PC-3 (cell line): ENCODE results near the gene ZNF281. TPM values are rescaled to one million over a fixed set of nuclear protein-coding genes. Genes with fewer than 3 reads are reported as not detected.

ENCODE experiments used
- ATAC-seq: fragments of 200-7000 bp; cut with Tn5 transposase; 2 replicates; pipeline ENCODE4 v1.9.1; 2020; ENCODE audit warnings: mild to moderate bottlenecking, moderate library complexity
- BruUV-seq: library from RNA; stranded (reverse); fragments of 400-500 nt; replicated peaks from 2 replicates; lab custom pipeline; 2021; lab: Mats Ljungman, UMichigan
- CTCF ChIA-PET: fragments of 300-600 bp; sonication (Branson Sonifier 250); formaldehyde crosslinking; loops from one replicate; lab custom pipeline; 2022; ENCODE audit warnings: antibody characterized with exemption; lab: Charles Lee
- POLR2A ChIA-PET: fragments of 300-600 bp; sonication (Branson Sonifier 250); formaldehyde crosslinking; loops from one replicate; lab custom pipeline; 2022; ENCODE audit warnings: antibody characterized with exemption; ENCODE audit not compliant: unreplicated experiment; lab: Charles Lee
- DNase-seq: peaks from one replicate; pipeline ENCODE4 v3.0.0-alpha.2; 2015
- H2AFZ ChIP-seq: fragments of 300-600 bp; sonication (generic); 2 replicates; pipeline ENCODE4 v1.6.0; 2016; ENCODE audit warnings: antibody characterized with exemption, low read length
- H3F3A ChIP-seq: fragments of 300-600 bp; sonication (generic); one replicate; pipeline ENCODE4 v1.6.0; 2017; ENCODE audit warnings: antibody characterized with exemption, low read length, control low read depth, mild to moderate bottlenecking; ENCODE audit not compliant: unreplicated experiment
- H3K27ac ChIP-seq: fragments of 300-600 bp; sonication (generic); 2 replicates; pipeline ENCODE4 v1.5.1; 2016; ENCODE audit warnings: mild to moderate bottlenecking, low read length
- H3K27me3 ChIP-seq: fragments of 300-600 bp; sonication (generic); 2 replicates; pipeline ENCODE4 v1.6.1; 2016; ENCODE audit warnings: low read length, mixed read lengths
- H3K36me3 ChIP-seq: fragments of 300-600 bp; sonication (generic); 2 replicates; pipeline ENCODE4 v1.6.1; 2016; ENCODE audit warnings: low read depth, mixed run types, low read length, mixed read lengths
- H3K4me1 ChIP-seq: fragments of 300-600 bp; sonication (generic); 2 replicates; pipeline ENCODE4 v1.5.1; 2016; ENCODE audit warnings: low read length; ENCODE audit not compliant: insufficient read depth
- H3K4me2 ChIP-seq: fragments of 300-600 bp; sonication (generic); 2 replicates; pipeline ENCODE4 v1.6.0; 2016; ENCODE audit warnings: low read length
- H3K4me3 ChIP-seq: fragments of 300-600 bp; sonication (generic); 2 replicates; pipeline ENCODE4 v1.5.1; 2016; ENCODE audit warnings: mild to moderate bottlenecking, low read length, mixed read lengths
- H3K79me2 ChIP-seq: fragments of 300-600 bp; sonication (generic); 2 replicates; pipeline ENCODE4 v1.6.1; 2017; ENCODE audit warnings: low read length, mixed read lengths
- H3K9ac ChIP-seq: fragments of 300-600 bp; sonication (generic); 2 replicates; pipeline ENCODE4 v1.6.0; 2016; ENCODE audit warnings: mild to moderate bottlenecking, low read length
- H3K9me2 ChIP-seq: fragments of 300-600 bp; sonication (generic); replicated peaks from 2 replicates; pipeline ENCODE4 v1.6.1; 2016; ENCODE audit warnings: mixed run types, low read length, mixed read lengths
- H3K9me3 ChIP-seq: fragments of 300-600 bp; sonication (generic); 2 replicates; pipeline ENCODE4 v1.6.1; 2016; ENCODE audit warnings: low read length, mixed read lengths
- H4K20me1 ChIP-seq: fragments of 300-600 bp; sonication (generic); 2 replicates; pipeline ENCODE4 v1.6.1; 2016; ENCODE audit warnings: low read length, mixed read lengths
- EZH2 ChIP-seq: fragments of 300-600 bp; sonication (generic); IDR thresholded peaks from one replicate; pipeline ENCODE4 v1.6.1; 2017; ENCODE audit warnings: antibody characterized with exemption, mild to moderate bottlenecking, low read length; ENCODE audit not compliant: unreplicated experiment
- EZH2phosphoT487 ChIP-seq: fragments of 300-600 bp; sonication (generic); IDR thresholded peaks from 2 replicates; pipeline ENCODE4 v1.6.1; 2018; ENCODE audit warnings: mild to moderate bottlenecking, antibody characterized with exemption, low read length, borderline replicate concordance
- intact Hi-C: fragments of 100-400 bp; cut with micrococcal nuclease; formaldehyde crosslinking; loops from 2 replicates; pipeline ENCODE4 v1.9.0; 2023
- total RNA-seq: library from RNA; depleted of rRNA; stranded (reverse); fragments of >200 nt; gene quantifications from 2 replicates; pipeline ENCODE4 v1.2.3, GENCODE V29; 2014
- TF ChIP-seq, protein P1 (sequence below): fragments of 300-600 bp; sonication (generic); conservative IDR thresholded peaks from 2 replicates; pipeline ENCODE4 v1.5.1; 2017; ENCODE audit warnings: antibody characterized with exemption, low read depth, mild to moderate bottlenecking, low read length

Gene ZNF281
- total RNA-seq, 1 experiment from 2014 or later: 26.6 TPM

- no peaks in the 10 kb centered on the region for H3K27me3 ChIP-seq
- ChIA-PET CTCF (no interaction called here), POLR2A (interaction anchor here (0.5 kb wide), 1 partner anchor 110 kb away, joined by 5 read pairs; no protein-coding TSS in a partner anchor)
- H3K36me3 ChIP-seq: peaks cover 13% of the 10 kb centered on the region
- H3K4me1 ChIP-seq: peaks cover 56% of the 10 kb centered on the region
- peak overlapping the region; percentile 23 for H3K27ac ChIP-seq
- no peak for DNase-seq
- H3K79me2 ChIP-seq: peaks cover 56% of the 10 kb centered on the region
- intact Hi-C loops: loop anchor here (1.0 to 10.0 kb wide), 2 partner anchors 102 to 724 kb away; no protein-coding TSS in a partner anchor
- peak overlapping the region; percentile 93 for H3K4me2 ChIP-seq
- peaks cover 35% of the 10 kb centered on the region for H4K20me1 ChIP-seq
- peak overlapping the region; percentile 96 for H2AFZ ChIP-seq
- H3K9ac ChIP-seq: peak overlapping the region; percentile 91
- peak overlapping the region; percentile 85 for H3K4me3 ChIP-seq
- no peaks in the 10 kb centered on the region for H3K9me2 ChIP-seq
- H3K9me3 ChIP-seq: no peaks in the 10 kb centered on the region
- peak; percentile 19 for ATAC-seq
- no TSS peak for BruUV-seq
- TF ChIP-seq EZH2phosphoT487: no peak
- TF ChIP-seq, protein P1, sequence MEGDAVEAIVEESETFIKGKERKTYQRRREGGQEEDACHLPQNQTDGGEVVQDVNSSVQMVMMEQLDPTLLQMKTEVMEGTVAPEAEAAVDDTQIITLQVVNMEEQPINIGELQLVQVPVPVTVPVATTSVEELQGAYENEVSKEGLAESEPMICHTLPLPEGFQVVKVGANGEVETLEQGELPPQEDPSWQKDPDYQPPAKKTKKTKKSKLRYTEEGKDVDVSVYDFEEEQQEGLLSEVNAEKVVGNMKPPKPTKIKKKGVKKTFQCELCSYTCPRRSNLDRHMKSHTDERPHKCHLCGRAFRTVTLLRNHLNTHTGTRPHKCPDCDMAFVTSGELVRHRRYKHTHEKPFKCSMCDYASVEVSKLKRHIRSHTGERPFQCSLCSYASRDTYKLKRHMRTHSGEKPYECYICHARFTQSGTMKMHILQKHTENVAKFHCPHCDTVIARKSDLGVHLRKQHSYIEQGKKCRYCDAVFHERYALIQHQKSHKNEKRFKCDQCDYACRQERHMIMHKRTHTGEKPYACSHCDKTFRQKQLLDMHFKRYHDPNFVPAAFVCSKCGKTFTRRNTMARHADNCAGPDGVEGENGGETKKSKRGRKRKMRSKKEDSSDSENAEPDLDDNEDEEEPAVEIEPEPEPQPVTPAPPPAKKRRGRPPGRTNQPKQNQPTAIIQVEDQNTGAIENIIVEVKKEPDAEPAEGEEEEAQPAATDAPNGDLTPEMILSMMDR: peak; percentile 25; the same call in 1 of the 2 replicates
- H3F3A ChIP-seq: no peaks in the 10 kb centered on the region
Observed at GRCh38 chr1:200409203-200409760, 554 bp downstream of the ZNF281 start.

DNA sequence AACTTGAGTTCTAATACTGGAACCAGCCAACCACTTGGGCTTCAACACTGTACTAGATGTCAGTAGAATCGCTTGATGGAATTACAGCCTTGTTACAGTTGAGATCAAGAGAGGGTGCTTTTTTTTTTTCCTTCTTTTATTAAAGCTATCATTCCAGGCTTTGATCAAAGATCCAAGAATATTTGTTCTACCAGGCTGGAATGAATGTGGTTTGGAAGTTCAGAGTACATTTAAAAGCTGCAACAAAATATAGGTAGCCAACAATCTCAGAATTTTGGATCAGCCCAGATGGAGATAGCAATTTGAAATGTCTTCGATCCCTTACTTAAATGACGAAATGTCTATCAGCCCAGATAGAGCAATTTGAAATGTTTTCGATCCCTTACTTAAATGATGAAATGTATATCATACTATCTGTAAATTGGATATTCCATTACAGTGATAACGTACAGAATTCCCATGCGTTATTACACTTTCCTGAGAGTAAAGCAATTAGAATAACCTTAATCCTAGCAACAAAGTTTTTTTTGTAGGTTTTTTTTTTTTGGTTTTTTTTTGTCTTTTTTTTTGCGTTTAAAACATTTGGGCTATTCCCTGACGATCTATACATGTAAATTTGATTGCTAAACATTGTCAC, 3.6 kb downstream of the ZNF281 start:
- CTCF ChIA-PET: no interaction called here
- DNase-seq (no peak), ATAC-seq (no peak)
- no peak overlapping the region for H2AFZ ChIP-seq
- H3K9ac ChIP-seq: no peak overlapping the region
- no peaks in the 10 kb centered on the region for H3F3A ChIP-seq
- H3K79me2 ChIP-seq: peaks cover 83% of the 10 kb centered on the region
- peaks cover 35% of the 10 kb centered on the region for H4K20me1 ChIP-seq
- H3K36me3 ChIP-seq: peaks cover 22% of the 10 kb centered on the region
- TF ChIP-seq, protein P1: no peak
- TF ChIP-seq EZH2: no peak
- TF ChIP-seq EZH2phosphoT487: no peak
- peak overlapping the region; percentile 63 for H3K4me2 ChIP-seq
- POLR2A ChIA-PET: no interaction called here
- no peaks in the 10 kb centered on the region for H3K9me2 ChIP-seq
- H3K27me3 ChIP-seq: no peaks in the 10 kb centered on the region
- H3K4me1 ChIP-seq: peaks cover 55% of the 10 kb centered on the region
- peak overlapping the region; percentile 44 for H3K4me3 ChIP-seq
- intact Hi-C loops: loop anchor here (10.0 kb wide), 1 partner anchor 721 kb away; no protein-coding TSS in a partner anchor
- H3K9me3 ChIP-seq: no peaks in the 10 kb centered on the region
- no peak overlapping the region for H3K27ac ChIP-seq
- no TSS peak for BruUV-seq

GRCh38 chr1:200405264-200405663, 4.6 kb downstream of the ZNF281 start:
- peaks cover 44% of the 10 kb centered on the region for H3K4me1 ChIP-seq
- ChIA-PET CTCF (no interaction called here), POLR2A (interaction anchor here (0.5 to 0.7 kb wide), 3 partner anchors 36 to 257 kb away, joined by 3 to 5 read pairs (median 3); no protein-coding TSS in a partner anchor)
- H3K27me3 ChIP-seq: no peaks in the 10 kb centered on the region
- H3K36me3 ChIP-seq: peaks cover 22% of the 10 kb centered on the region
- no peaks in the 10 kb centered on the region for H3F3A ChIP-seq
- H3K4me2 ChIP-seq: peak overlapping the region; percentile 63
- peak overlapping the region; percentile 44 for H3K4me3 ChIP-seq
- no peak overlapping the region for H3K27ac ChIP-seq
- no peak overlapping the region for H2AFZ ChIP-seq
- no peak for DNase-seq
- TF ChIP-seq, protein P1: no peak
- TF ChIP-seq EZH2: no peak
- TF ChIP-seq EZH2phosphoT487: no peak
- no TSS peak for BruUV-seq
- no peak for ATAC-seq
- H3K9me3 ChIP-seq: no peaks in the 10 kb centered on the region
- no peak overlapping the region for H3K9ac ChIP-seq
- no peaks in the 10 kb centered on the region for H3K9me2 ChIP-seq
- peaks cover 92% of the 10 kb centered on the region for H3K79me2 ChIP-seq
- H4K20me1 ChIP-seq: peaks cover 35% of the 10 kb centered on the region
- intact Hi-C loops: loop anchor here (10.0 kb wide), 1 partner anchor 720 kb away; no protein-coding TSS in a partner anchor
